Islet precursor cell (in vitro differentiated cells): ENCODE data around the gene IMPACT.

ENCODE experiments used
- DNase-seq: peaks from one replicate; pipeline ENCODE4 v3.0.0-alpha.2; 2018

IMPACT gene

GRCh38 chr18:24426073-24426397, 435 bp upstream of the IMPACT start:
- no peak for DNase-seq

GRCh38 chr18:24427484-24427883, 1.0 kb downstream of the IMPACT start:
- DNase-seq, result no peak

GRCh38 chr18:24428709-24429108, 2.2 kb downstream of the IMPACT start:
- DNase-seq, result no peak

GRCh38 chr18:24429188-24429587, 2.7 kb downstream of the IMPACT start:
- no peak for DNase-seq

GRCh38 chr18:24432618-24433017, 6.1 kb downstream of the IMPACT start:
- DNase-seq, result no peak

GRCh38 chr18:24436939-24437338, 10.5 kb downstream of the IMPACT start:
- DNase-seq, result no peak

- no peak for DNase-seq
Observed at GRCh38 chr18:24443870-24444269, 17.4 kb downstream of the IMPACT start.

GRCh38 chr18:24446453-24446852, 20.0 kb downstream of the IMPACT start:
- DNase-seq, result no peak

GRCh38 chr18:24446953-24447538, 20.6 kb downstream of the IMPACT start:
- no peak for DNase-seq

GRCh38 chr18:24447961-24448360, 21.5 kb downstream of the IMPACT start:
- DNase-seq, result no peak

- no peak for DNase-seq
Observed at GRCh38 chr18:24456549-24456948, 30.1 kb downstream of the IMPACT start.

- no peak for DNase-seq
Observed at GRCh38 chr18:24459772-24460171, 33.3 kb downstream of the IMPACT start.

GRCh38 chr18:24460388-24460787, 33.9 kb downstream of the IMPACT start, which contains the start of gene HRH4:
Gene HRH4, plus strand, starts transcription at chr18:24460637. Its CDS starts 92 bp downstream, at chr18:24460729.
- DNase-seq, result no peak

- no peak for DNase-seq
Observed at GRCh38 chr18:24461996-24462395, 35.5 kb downstream of the IMPACT start.

- DNase-seq, result no peak
Observed at GRCh38 chr18:24462838-24463775, 36.6 kb downstream of the IMPACT start.

- DNase-seq, result no peak
Observed at GRCh38 chr18:24465486-24465885, 39.0 kb downstream of the IMPACT start.

- no peak for DNase-seq
Observed at GRCh38 chr18:24466771-24467170, 40.3 kb downstream of the IMPACT start.

- DNase-seq, result no peak
Observed at GRCh38 chr18:24470022-24470618, 43.6 kb downstream of the IMPACT start.

- no peak for DNase-seq
Observed at GRCh38 chr18:24470805-24471204, 44.3 kb downstream of the IMPACT start.

- DNase-seq, result no peak
Observed at GRCh38 chr18:24472591-24472990, 46.1 kb downstream of the IMPACT start.

GRCh38 chr18:24474406-24474805, 47.9 kb downstream of the IMPACT start:
- DNase-seq, result no peak

GRCh38 chr18:24475926-24476589, 49.6 kb downstream of the IMPACT start:
- no peak for DNase-seq

- DNase-seq, result no peak
Observed at GRCh38 chr18:24479371-24479770, 52.9 kb downstream of the IMPACT start.
